HG03432 (cell line): Measurements from ENCODE around the gene TPGS1.

Experiments used
- ATAC-seq: cut with Tn5 transposase; IDR thresholded peaks from one replicate; pipeline ENCODE4 v1.9.1; 2021; ENCODE audit warnings: mild to moderate bottlenecking, moderate library complexity; ENCODE audit not compliant: unreplicated experiment

The TPGS1 gene

DNA sequence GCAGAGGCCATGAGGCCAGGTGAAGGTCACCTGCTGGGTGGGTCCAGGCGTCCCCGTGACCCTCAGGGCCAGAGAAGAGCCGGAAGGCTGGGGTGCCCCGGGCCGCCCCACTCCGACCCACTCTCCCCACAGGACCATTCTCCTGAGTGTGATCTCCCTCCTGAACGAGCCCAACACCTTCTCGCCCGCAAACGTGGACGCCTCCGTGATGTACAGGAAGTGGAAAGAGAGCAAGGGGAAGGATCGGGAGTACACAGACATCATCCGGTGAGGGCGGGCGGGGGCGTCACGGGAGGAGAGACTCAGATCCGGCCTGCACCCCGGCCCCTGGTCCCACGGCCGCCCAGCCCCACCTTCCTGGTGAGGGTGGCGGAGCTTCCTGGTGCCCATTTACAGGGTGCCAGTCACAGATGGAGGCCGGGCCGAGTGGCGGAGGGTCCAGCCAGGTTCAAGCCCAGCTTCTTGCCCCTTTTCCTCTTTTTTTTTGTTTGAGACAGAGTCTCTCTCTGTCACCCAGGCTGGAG, 29.6 kb downstream of the TPGS1 start:
- no peak for ATAC-seq

DNA sequence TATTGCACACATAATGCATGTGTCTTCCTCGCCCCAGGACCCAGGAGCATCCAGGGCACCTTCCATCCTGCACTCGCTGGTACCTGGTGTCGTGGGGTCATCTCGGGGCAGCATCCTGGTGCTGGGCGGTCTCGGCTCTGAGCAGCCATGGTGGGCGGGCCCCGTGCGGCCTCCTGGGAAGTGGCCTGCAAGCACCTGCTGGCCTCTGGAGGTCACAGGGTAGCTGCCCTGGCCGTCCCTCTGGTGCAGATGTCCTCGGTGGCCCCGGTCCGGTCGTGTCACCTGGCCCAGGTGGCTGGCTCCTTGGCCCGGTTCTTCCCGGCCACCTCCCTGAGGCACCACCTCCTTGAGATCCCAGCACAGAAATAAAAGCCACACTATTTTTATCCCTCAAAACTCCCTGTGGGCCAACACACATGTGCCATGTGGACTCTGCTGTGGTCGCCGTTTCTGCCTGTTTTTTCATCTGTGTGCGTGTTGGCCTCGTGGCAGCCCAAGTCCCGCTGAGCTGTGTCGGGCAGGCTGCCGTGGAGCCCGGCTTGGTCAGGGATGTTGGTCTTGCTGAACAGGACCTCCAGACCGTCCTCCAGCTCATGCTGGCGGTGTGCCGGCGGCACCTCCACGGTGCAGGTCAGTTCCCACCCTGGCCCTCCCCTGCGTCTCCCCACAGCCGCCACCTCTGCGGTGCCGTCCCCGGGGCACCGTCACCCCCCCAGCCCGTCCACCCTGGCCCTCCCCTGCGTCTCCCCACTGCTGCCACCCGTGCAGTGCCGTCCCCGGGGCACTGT, 31.5 kb downstream of the TPGS1 start:
- ATAC-seq: no peak

DNA sequence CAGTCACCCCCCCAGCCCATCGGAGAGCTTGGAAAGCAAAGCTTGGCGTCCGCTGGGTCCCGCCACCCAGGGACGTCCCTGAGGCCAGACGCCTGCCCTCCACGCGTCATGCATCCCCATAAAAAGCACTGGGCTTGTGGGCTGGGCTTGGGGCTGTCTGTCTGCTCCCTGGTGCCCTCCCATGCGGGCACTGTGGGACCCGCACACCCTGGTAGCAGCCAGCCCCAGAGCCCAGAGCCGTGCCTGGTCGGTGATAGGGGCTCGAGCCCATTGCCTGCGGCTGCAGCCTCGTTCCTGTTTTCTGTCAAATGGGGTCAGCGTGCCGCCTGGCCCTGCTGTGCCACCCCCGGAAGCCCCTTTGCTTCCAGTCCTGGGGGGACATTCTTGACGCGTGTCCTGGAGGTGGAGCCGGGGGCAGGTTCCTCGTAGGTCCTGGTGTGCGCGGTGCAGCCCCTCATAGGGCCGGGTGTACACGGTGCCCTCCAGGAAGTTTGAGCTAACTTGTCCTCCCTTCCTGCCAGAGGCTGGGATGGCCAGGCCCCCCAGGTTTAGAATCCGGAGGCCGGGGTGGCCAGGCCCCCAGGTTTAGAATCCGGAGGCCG, 32.2 kb downstream of the TPGS1 start:
- no peak for ATAC-seq

DNA sequence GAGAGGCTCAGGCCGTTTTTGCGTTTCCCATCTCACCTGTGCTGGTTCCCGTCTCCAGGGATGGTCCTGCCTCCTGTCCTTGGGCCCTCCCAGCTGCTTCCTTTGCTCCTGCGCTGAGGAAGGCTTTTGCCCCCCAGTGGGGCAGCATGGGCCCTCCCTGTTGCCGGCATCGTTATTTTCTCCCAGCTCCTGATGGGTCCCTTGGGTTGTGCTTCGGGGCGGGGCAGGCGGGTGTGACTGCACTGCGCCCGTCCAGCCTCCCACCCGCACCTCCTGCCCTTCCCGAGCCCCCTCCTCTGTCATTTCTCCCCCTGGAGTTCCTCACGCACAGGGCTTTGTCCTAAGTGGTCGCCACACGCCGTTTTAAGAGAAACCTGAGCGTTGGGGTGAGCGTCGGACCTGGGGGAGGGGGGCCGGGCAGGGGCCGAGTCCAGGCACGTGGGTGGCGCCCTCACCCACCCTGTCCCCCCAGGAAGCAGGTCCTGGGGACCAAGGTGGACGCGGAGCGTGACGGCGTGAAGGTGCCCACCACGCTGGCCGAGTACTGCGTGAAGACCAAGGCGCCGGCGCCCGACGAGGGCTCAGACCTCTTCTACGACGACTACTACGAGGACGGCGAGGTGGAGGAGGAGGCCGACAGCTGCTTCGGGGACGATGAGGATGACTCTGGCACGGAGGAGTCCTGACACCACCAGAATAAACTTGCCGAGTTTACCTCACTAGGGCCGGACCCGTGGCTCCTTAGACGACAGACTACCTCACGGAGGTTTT, 33.8 kb downstream of the TPGS1 start:
- ATAC-seq: no peak

DNA sequence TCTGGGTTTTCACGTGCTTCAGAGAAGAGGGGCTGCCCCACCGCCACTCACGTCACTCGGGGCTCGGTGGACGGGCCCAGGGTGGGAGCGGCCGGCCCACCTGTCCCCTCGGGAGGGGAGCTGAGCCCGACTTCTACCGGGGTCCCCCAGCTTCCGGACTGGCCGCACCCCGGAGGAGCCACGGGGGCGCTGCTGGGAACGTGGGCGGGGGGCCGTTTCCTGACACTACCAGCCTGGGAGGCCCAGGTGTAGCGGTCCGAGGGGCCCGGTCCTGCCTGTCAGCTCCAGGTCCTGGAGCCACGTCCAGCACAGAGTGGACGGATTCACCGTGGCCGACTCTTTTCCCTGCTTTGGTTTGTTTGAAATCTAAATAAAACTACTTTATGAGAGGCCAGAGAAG, 34.4 kb downstream of the TPGS1 start:
- ATAC-seq: no peak

DNA sequence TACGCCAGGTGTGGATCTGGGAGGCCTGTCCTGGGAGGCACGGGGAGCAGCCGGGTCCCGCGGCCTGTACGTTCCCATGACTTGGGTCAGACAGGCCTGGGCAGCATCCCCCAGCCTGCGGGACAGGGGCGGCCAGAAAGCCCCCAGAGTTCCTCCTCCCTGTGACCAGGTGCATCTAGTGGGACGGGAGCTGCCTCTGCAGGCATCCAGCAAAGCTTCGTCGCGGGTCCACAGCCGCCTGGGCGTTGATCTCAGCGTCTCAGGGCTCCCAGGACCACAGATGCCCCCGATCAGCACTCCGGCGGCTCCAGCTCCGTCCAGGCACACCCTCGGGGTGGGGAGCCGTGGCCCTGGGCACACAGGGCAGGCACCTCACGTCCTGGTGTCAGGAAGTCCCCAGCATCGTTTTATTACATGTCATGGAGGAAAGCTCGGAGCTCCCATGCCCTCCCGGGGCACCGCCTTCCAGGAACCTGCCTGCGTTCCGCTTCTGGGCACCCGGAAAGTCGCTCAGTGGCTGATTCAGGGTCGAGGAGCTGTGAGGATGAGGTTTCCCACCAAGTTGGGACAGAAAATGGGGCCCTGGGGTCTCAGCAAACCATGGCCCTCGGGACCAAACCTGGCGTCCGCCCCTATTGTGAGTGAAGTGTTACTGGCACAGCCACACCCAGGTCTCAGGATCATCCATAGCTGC, 35.0 kb downstream of the TPGS1 start:
- ATAC-seq: no peak

DNA sequence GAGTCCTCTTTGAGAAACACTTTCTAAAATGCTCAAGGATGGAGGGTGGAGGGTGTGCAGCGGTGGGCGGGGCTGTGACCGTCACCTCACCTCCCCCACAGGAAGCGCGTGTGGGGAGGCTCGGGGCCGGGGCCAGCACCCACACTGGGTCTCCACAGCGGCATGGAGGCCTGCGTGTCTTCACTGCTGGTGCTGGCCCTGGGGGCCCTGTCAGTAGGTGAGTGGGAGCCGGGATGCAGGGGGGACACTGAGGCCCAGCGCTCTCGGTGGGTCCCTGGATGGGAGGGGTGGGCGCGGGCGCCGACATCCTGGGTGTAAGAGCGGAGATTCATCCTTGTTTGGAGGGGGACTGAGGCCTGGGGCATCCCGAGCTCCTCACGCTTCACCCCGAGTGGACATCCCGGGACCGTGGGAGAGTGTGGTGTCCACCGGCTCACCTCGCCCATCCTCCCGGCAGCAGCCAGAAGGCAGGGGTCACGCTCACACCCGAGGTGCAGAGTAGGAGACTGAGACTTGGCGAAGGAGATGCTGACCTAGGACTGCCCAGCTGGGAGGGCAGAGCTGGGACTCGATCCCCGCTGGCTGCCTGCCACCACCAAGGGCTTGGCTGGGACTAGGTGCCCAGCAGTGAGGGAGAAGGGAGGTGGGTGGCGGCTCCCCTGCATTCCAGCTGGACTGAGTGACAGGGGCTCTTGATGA, 36.8 kb downstream of the TPGS1 start, which contains the start of gene GZMM:
Gene GZMM, plus strand, starts transcription at position 144 of the 699 bp plus-strand sequence. Its CDS starts 19 bp downstream, at position 163.
- ATAC-seq: no peak

DNA sequence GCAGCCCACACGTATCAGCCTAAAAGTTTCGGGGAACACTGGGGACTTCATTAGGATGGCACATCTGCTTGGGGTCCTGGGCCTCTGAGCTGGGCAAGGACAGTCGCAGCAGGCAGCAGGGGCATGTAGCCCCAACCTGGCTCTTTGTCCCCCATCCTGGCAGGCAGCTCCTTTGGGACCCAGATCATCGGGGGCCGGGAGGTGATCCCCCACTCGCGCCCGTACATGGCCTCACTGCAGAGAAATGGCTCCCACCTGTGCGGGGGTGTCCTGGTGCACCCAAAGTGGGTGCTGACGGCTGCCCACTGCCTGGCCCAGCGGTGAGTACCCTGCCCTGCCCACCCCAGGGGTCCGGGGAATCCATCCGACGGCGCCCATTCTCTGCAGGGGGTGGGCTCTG, 39.8 kb downstream of the TPGS1 start:
- no peak for ATAC-seq

DNA sequence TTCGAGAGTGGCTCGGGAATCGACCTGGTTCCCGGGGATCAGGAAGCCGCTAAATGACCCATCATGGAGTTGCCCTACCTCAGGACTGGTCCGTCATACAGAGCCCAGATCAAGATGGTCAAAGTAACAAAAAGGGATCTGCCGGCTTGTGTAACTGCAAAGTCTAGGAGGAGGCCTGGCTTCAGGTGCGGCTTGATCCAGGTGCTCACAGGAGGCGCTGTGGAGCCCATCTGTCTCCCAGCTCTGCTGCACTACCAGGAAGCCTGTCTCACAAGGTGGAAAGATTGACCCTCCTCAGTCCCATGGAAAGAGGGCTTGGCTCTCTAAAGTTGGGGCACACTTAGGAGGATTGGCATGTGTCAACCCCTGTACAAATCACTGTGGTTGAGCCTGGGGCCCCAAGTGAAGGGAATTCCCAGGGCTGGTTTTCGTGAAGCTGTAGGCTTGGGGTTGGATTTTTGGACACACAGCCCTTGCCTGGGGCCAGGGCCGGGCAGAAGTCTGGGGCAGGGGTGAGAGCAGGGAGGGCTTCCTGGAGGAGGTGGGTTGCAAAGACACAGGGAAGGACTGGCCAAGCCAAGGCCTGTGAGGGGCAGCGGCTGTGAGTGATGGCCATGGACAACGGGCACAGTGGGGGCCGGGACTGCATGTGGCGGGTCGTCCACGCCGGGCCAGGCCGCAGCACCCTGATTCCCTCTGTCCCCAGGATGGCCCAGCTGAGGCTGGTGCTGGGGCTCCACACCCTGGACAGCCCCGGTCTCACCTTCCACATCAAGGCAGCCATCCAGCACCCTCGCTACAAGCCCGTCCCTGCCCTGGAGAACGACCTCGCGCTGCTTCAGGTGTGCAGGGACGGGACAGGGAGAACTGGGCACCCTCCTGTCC, 40.8 kb downstream of the TPGS1 start:
- no peak for ATAC-seq

DNA sequence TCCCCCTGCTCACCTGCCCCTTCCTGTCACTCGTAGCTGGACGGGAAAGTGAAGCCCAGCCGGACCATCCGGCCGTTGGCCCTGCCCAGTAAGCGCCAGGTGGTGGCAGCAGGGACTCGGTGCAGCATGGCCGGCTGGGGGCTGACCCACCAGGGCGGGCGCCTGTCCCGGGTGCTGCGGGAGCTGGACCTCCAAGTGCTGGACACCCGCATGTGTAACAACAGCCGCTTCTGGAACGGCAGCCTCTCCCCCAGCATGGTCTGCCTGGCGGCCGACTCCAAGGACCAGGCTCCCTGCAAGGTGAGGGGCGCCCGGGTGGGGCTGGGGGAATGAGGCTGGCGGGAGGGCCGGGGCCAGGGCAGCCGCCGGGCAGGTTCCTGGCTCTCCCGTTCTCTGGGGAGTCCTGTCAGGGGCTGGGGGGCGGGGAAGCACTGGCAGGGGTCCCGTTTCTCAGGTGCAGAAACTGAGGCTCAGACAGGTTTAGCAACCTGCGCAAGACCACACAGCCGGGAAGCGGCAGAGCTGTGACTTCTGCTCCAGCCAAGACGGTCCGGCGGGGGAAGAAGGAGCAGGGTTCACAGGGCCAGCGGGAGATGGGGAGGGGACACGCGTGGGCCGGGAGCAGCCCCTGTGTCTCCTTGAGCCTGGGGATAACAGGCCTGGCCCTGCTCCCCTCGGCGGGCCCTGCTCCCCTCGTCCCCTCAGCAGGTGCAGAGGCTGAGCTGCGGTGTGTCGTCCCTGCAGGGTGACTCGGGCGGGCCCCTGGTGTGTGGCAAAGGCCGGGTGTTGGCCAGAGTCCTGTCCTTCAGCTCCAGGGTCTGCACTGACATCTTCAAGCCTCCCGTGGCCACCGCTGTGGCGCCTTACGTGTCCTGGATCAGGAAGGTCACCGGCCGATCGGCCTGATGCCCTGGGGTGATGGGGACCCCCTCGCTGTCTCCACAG, 41.9 kb downstream of the TPGS1 start:
- ATAC-seq: no peak

DNA sequence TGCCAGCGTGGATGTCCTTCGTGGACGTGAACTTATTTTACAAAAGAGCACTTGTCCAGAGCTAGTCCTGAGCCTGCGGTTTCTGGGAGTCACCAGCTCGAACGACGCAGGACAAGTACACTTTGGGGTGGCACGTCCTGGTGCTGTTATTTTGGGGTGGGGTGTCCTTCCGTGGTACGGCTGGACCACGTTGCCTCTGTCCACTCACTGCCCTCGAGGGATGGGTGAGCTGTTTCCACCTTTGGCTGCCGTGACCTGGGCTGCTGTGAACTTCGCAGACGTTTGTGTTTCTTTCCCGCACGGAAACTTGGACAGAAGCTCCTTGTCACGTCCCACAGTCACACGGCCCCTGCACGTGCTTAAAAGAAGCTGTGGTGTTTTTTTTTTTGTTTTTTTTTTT, 47.5 kb downstream of the TPGS1 start:
- ATAC-seq: no peak

DNA sequence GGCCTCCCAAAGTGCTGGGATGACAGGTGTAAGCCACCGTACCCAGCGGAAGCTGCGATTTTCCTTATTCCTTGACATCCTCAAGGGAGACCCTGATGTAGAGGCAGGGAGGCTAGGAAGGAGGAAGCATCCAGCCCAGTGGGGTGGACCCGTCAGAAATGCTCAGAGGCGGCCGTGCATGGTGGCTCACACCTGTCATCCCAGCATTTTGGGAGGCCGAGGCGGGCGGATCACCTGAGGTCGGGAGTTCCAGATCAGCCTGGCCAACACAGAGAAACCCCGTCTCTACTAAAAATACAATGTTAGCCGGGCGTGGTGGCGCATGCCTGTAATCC, 48.1 kb downstream of the TPGS1 start:
- ATAC-seq: no peak

DNA sequence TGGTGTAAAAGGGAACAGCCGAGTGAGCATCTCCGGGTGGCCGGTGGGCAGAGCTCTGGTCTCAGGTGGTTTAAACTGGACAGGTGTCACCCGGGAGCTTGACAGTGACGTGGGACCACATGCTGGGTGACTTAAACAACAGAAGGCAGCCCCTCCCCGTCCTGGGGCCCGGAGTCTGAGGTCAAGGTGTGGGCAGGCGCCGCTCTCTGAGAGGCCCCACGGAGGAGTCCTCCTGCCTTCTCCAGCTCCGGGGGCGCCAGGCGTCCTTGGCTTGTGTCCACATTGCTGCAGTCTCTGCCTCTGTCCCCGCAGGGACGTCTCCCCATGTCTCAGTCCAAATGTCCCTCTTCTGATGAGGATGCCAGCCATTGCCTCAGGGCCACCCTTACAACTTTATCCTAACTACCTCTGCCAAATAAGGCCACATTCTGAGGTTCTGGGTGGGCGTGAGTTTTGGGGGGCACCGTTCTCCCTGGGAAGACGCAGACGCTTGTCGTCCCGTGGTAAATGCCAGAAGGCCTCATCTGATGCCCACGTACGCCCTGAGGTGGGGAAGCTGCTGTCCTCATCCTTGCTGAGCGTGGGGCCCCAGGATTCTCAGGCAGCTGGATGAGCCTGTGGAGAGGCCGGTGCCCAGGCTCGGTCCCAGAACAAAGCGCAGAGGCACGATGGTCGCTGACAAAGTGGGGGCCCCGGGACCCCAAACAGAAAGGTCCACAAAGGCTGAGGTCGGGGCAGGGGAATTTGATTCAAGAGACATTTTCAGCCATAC, 49.5 kb downstream of the TPGS1 start:
- no peak for ATAC-seq

DNA sequence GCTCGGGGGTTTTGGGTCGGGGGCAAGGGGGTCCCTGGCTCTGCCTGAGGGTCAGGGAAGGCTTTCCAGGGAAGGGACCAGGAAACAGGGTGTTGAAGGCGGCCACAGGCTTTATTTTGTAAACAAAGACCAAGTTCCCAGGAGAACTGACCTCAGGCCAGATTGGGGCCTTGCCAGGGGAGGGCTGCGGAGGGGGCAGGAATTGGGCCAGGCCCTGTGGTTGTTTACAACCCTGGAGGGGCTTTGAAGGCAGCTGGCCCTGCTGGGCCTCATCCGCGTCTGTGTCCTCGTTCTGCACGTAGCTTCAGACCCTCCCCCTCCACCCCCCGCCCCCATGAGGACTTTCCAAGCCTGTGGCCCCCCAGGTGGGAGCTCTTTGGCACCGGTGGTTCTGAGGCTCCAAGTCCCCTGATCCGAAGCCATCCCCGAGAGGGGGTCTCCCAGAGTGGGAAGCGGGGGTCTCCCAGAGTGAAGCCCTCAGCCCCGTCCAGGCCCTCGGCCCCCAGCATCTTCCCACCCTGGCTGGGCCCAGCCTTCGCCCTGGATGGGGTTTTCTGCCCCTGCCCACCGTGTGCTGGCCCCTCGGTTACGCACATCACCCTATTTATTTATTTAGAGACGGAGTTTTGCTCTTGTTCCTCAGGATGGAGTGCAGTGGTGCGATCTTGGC, 51.6 kb downstream of the TPGS1 start:
- ATAC-seq: no peak

DNA sequence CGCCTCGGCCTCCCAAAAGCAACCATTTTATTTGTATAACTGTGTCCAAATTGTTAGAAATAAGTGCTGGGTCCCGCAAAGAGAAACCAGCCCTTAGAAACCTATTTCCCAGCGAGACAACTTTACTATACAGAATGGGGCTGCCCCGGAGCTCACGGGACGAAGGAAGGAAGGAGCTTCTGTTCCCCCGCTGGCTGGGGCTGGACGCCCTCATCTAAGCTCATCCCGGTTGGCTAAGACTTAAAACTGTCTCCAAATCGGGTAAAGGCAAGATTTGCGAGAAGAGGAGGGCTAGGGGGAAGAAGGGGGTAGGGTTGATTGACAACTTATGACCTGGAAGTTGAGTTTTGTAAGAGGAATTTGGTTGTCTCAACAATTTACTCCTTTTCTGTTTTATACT, 52.8 kb downstream of the TPGS1 start:
- ATAC-seq: no peak

DNA sequence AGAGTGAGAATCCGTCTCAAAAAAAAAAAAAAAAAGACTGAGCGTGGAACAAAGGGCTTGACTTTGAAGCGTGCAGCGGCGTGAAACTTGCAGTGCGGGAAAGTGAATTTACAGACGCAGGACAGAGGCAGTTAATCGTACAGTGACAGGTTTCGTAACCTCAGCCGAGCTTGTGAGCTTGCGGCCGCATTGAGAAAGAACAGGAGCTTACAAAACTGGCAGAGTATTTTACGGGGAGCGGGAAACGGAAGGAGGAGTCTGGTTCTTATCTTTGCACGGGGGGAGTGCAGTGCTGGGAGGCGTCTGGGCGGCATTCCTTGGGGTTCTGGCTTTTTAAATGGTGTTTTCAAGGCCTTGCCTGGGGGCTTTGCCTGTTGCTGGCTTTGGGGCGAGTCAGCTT, 59.1 kb downstream of the TPGS1 start:
- ATAC-seq: no peak

DNA sequence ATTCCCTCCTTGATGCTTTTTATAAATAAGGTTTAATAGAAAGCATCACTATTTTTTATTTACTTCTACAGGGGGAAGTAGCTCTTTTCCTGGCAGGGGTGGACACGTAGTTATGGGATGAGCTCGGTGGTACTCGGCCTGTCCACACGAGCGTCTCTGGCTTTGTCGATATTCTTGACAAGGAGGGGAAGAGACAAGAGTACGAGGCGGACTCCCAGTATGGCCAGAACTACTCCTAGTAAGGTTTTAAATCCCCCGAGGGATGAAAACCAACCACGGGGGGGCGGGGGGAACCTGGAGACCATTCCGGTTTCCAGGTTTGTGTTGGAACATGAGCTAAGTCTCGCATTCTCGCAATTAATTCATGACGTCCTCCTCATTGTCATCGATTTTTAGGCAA, 59.5 kb downstream of the TPGS1 start:
- ATAC-seq: no peak
